Measurements from ENCODE around the gene ANAPC1. TPM values are rescaled to one million over a fixed set of nuclear protein-coding genes. Genes with fewer than 3 reads are reported as not detected.

The ANAPC1 gene
- total and polyA plus RNA-seq, 9 of the 15 experiments (the other 6 are each of a cell fraction or from before 2014, with no cell fraction given): 14.0 to 126 (median 78.2) TPM

DNA sequence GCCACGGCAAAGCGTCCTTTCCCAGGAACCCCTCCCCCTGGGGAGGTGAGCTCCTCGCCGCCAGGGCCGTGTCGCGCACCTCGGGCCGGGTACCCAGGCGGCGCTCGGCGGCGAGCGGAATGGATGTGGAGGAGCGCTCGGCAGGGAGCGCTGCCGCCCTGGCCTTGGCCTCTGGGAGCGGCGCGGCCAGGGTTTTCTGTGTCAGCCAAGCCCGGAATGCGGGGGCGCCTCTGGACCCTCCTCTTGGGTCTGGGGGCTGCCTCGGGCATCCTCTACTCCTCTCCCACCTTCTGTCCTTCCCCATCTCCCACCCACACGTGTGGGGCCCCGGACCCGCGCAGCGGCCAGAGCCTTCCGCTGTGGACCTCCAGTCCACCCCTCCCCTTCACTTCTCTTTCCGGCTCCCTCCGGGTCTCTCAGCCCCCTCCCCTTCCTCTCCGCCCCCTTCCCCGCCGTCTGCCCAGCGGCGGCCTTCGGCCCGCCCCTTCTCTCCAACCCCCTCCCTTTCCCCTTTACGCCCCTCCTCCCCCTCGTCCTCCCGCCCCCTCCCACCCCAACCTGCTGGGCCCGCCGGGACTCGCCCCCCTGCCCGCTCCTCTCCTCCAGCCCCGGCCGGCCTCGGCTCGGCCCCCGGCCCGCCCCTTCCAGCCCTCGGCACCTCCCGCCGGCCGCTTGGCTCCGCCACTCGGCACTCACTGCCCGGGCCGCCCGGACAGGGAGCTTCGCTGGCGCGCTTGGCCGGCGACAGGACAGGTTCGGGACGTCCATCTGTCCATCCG, 14.1 kb upstream of the ANAPC1 start, which contains the start of gene MERTK (continued):
- TF ChIP-seq, protein P1, sequence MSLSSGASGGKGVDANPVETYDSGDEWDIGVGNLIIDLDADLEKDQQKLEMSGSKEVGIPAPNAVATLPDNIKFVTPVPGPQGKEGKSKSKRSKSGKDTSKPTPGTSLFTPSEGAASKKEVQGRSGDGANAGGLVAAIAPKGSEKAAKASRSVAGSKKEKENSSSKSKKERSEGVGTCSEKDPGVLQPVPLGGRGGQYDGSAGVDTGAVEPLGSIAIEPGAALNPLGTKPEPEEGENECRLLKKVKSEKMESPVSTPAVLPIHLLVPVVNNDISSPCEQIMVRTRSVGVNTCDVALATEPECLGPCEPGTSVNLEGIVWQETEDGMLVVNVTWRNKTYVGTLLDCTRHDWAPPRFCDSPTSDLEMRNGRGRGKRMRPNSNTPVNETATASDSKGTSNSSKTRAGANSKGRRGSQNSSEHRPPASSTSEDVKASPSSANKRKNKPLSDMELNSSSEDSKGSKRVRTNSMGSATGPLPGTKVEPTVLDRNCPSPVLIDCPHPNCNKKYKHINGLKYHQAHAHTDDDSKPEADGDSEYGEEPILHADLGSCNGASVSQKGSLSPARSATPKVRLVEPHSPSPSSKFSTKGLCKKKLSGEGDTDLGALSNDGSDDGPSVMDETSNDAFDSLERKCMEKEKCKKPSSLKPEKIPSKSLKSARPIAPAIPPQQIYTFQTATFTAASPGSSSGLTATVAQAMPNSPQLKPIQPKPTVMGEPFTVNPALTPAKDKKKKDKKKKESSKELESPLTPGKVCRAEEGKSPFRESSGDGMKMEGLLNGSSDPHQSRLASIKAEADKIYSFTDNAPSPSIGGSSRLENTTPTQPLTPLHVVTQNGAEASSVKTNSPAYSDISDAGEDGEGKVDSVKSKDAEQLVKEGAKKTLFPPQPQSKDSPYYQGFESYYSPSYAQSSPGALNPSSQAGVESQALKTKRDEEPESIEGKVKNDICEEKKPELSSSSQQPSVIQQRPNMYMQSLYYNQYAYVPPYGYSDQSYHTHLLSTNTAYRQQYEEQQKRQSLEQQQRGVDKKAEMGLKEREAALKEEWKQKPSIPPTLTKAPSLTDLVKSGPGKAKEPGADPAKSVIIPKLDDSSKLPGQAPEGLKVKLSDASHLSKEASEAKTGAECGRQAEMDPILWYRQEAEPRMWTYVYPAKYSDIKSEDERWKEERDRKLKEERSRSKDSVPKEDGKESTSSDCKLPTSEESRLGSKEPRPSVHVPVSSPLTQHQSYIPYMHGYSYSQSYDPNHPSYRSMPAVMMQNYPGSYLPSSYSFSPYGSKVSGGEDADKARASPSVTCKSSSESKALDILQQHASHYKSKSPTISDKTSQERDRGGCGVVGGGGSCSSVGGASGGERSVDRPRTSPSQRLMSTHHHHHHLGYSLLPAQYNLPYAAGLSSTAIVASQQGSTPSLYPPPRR (CRISPR knock-in tag; IDR thresholded peaks at IDR 0.05; ENCODE audit: borderline replicate concordance): no peak
- TF ChIP-seq ZNF57 (CRISPR knock-in tag; IDR thresholded peaks at IDR 0.05): no peak
- TF ChIP-seq MYBL2 (IDR thresholded peaks at IDR 0.05; ENCODE audit: low read depth): no peak
- TF ChIP-seq MYBL2 (CRISPR knock-in tag; IDR thresholded peaks at IDR 0.05; ENCODE audit: borderline replicate concordance): no peak
- no peak for TF ChIP-seq RUNX1 (IDR thresholded peaks at IDR 0.05; ENCODE audit: low read depth)
- no peak for TF ChIP-seq ZNF561 (CRISPR knock-in tag; conservative IDR thresholded peaks at IDR 0.05)
- TF ChIP-seq DPF2 (IDR thresholded peaks at IDR 0.05): no peak
- no peak for TF ChIP-seq BCL6 (CRISPR knock-in tag; IDR thresholded peaks at IDR 0.05)
- peak in 1 of 2 experiments; percentile 77; a peak in 1 of 4 replicates for TF ChIP-seq SRF (CRISPR knock-in tag; IDR thresholded peaks at IDR 0.05)
- TF ChIP-seq FOXM1 (IDR thresholded peaks at IDR 0.05; ENCODE audit: low read depth): no peak
- TF ChIP-seq FOXM1 (CRISPR knock-in tag; IDR thresholded peaks at IDR 0.05; ENCODE audit: low read depth): no peak
- no peak for TF ChIP-seq NR4A1 (CRISPR knock-in tag; IDR thresholded peaks at IDR 0.05)
- TF ChIP-seq NR4A1 (tag; IDR thresholded peaks at IDR 0.05): no peak
- TF ChIP-seq, protein P2, sequence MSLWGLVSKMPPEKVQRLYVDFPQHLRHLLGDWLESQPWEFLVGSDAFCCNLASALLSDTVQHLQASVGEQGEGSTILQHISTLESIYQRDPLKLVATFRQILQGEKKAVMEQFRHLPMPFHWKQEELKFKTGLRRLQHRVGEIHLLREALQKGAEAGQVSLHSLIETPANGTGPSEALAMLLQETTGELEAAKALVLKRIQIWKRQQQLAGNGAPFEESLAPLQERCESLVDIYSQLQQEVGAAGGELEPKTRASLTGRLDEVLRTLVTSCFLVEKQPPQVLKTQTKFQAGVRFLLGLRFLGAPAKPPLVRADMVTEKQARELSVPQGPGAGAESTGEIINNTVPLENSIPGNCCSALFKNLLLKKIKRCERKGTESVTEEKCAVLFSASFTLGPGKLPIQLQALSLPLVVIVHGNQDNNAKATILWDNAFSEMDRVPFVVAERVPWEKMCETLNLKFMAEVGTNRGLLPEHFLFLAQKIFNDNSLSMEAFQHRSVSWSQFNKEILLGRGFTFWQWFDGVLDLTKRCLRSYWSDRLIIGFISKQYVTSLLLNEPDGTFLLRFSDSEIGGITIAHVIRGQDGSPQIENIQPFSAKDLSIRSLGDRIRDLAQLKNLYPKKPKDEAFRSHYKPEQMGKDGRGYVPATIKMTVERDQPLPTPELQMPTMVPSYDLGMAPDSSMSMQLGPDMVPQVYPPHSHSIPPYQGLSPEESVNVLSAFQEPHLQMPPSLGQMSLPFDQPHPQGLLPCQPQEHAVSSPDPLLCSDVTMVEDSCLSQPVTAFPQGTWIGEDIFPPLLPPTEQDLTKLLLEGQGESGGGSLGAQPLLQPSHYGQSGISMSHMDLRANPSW (CRISPR knock-in tag; IDR thresholded peaks at IDR 0.05): no peak
- TF ChIP-seq THAP7 (CRISPR knock-in tag; IDR thresholded peaks at IDR 0.05): no peak
- peak; percentile 95 for TF ChIP-seq ZBTB7A (IDR thresholded peaks at IDR 0.05; ENCODE audit: borderline replicate concordance, control insufficient read depth, low read depth, low read length)
- TF ChIP-seq SMARCC2 (IDR thresholded peaks at IDR 0.05; ENCODE audit: low read depth): no peak
- peak; percentile 79 for TF ChIP-seq VEZF1 (CRISPR knock-in tag; IDR thresholded peaks at IDR 0.05)

Data from K562 (cell line).